Skin of body (tissue), 2 donors: ENCODE data around the gene LAPTM5. TPM values are rescaled to one million over a fixed set of nuclear protein-coding genes. Genes with fewer than 3 reads are reported as not detected.

Source experiments
- DNase-seq: peaks from one replicate; lab custom pipeline; 2025; lab: John Stamatoyannopoulos, UW
- total RNA-seq: library from RNA; depleted of rRNA; stranded (reverse); fragments of >200 nt; gene quantifications from one replicate; pipeline ENCODE4 v1.2.3, GENCODE V29; 2014

The LAPTM5 gene
- total RNA-seq, 1 donor from 2014 or later = 16.8 TPM

DNA sequence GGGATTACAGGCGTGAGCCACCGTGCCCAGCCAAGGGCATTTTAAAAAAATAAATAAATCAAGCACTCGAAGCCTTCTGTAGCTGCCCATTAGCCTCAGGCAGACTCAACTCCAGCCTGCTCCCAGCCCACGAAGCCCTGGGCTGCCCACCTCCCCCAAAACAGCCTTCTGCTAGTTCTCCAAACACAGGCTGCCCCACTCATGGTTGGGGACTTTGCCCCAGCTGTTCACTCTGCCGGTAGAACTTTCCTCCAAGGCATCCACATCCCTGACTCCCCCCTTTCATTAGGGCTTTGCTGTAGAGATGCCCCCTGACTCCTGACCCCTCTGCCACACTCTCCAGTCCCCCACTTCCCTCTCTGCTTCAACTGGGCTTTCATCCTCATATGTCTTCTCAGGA is 29.7 kb upstream of the LAPTM5 start:
- DNase-seq = no peak

DNA sequence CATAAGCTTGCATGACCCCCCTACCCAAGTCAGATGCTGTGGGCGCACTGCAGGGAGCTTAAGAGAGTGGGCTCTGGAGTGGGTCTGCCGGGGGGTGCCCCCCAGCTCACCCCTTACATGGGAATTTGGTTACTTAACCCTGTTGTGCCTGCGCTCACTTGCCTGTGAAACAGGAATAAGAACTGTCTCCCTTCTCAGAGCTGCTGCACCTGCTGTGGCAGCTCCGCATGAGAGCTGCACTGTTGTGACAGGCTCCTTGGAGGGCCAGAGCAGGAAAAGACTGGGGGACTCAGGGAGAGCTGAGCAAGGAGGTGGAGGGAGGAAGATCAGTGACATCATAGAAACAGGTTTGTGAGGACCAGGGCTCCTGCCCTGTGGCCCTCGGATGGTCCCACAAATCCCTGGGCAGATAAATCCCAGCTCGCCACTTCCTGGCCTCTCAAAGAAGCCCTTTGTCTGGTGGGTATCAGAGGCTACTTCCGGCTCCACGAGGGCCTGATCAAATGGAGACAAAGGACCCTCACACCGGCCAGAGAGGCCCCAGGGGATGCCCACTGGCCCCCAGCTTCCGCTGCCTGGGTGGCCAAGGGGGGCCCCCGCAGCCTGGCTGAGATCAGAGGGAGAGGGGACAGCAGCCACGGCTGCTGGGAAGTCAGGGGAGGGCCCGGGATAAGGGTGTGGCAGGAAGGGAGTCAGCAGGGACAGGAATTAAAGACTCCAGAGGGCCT is 28.9 kb upstream of the LAPTM5 start:
- DNase-seq = peak; percentile 6

DNA sequence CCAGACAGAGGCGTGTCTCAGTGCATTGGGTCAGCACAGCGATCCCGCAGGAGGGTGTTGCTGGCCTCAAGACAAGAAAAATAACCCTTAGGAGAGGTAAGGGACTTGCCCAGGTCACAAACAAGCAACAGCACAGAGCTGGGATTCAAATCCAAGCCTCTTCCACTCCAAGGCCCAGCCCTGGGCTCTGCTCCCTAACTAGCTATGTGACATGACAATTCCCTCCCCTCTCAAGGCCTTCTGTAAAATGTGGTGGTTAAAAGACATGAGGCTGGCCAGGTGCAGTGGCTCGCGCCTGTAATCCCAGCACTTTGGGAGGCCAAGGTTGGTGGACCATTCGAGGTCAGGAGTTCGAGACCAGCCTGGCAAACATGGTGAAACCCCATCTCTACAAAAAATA is 28.1 kb upstream of the LAPTM5 start:
- no peak for DNase-seq

DNA sequence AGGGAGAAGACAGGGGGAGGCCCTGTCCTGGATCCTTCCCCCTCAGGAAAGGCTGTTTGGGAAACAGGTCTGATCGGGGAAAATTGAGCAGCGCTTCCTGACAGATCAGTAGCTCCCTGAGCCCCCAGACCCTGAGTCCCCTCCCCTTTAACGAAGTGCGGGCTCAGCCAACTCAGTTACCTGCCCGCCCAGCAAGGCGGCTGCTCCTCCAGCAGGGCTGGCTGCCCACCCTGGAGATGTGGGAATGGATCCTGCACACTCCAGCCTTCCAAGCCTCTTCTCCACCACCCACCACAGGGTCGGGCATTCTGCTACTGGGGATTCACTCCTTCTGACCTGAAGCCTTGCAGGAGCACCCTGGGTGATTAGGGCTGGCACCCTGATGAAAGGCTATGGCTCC is 27.6 kb upstream of the LAPTM5 start:
- no peak for DNase-seq

DNA sequence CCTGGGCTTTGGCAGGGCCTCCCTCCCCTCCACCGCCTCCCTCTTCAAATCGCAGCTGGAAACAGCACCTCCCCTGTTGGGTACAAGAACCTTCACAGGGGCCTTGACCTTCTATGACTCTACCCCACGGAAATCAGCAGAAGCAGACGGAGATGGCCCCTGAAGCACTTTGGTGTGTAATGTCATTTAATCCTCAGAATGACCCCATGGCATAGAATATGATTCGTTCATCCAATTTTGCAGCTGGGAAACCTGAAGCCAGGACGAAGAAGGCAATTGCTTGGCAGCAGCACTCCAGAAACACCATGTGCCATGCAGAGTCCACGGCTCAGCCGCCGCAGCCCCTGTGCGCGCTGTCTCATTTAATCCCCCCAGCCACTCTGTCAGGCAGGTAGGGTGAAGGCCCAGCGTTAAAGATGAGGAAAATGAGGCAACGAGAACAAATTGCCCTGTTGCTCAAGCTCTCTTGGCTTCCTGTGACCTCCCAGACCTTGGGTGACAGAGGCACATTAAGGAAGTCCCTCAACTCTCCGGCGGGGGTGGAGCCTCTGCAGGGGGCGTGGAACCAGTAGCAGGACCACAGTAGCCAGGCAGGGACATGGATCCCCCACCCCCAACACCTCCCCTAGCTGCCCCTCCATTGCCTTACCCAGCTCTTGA is 25.8 kb upstream of the LAPTM5 start:
- DNase-seq = no peak

DNA sequence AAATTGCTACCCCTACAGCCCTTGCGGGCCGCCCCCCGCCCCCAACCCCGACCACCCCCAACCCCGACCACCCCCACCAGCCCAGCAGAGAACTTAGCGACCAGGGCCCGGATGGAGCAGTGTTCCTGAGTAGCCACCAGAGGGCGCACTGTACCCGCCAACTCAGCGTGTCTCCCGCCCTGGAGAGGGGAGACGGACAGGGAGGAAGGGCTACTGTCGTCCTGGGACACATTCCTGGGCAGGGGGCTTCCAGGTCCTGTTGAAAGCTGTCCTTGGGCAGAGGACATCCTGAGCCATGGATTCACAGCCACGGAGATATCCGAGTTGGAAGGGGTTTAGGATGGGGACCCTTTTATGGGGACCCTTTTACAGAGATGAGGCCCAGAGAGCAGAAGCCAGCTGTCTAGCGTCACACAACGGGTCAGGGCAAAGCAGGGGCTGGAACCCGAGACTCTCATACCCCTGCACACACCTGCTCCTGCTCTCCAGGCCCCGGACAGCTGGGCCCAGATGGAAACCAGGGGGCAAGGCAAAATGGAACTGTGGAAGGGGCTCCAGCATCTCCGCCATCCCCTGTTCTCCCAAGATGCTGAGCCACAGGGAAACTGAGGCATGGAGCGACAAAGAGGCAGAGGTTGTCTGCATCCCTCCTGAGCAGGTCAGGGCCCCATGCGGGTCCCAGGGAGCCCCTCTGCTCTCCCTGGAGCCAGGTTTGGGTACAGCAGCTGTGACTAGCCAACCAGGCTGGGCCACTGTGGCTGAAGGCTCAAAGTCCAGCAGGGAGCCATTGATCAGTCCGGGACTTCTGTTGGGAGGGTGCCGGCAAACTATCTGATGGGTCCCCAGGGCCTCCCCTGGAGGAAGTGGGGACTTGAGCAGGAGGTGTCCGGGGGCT is 25.0 kb upstream of the LAPTM5 start:
- DNase-seq = peak; percentile 49

GRCh38 chr1:30781906-30782305 is 24.3 kb upstream of the LAPTM5 start:
- DNase-seq = no peak

DNA sequence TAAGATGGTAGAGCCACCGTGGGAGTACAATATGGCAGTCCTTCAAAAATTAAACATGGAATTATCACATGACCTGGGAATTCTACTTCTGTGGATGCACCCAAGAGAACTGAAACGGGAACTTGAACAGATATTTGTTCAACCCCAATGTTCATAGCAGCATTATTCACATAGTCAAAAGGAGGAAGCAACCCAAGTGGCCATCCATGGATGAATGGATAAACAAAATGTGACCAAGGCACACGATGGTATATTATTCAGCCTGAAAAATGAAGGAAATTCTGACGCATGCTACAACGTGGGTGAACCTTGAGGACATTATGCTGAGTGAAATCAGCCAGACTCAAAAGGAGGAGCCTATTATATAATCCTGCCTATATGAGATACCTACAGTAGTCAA is 22.8 kb upstream of the LAPTM5 start:
- no peak for DNase-seq

GRCh38 chr1:30779294-30780071 is 21.9 kb upstream of the LAPTM5 start:
- DNase-seq = peak; percentile 32

GRCh38 chr1:30778979-30779293 is 21.4 kb upstream of the LAPTM5 start:
- no peak for DNase-seq

- peak; percentile 23 for DNase-seq
Measured at GRCh38 chr1:30778154-30778978, 20.8 kb upstream of the LAPTM5 start.

DNA sequence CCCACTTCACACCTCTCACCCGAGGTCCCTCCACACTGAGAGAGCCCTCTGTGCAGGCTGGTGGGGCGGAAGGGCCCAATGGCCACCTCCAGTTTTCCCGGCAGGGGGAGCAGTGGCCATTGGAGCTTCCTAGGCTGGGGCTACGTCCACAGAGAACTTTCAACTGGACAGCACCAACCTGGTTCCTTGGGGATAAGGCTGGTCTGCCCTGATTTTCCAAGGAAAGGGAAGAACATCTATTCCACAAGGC is 20.3 kb upstream of the LAPTM5 start:
- DNase-seq = no peak

GRCh38 chr1:30777060-30777903 is 19.7 kb upstream of the LAPTM5 start:
- DNase-seq = no peak

- no peak for DNase-seq
Measured at GRCh38 chr1:30776097-30777059, 18.8 kb upstream of the LAPTM5 start.

DNA sequence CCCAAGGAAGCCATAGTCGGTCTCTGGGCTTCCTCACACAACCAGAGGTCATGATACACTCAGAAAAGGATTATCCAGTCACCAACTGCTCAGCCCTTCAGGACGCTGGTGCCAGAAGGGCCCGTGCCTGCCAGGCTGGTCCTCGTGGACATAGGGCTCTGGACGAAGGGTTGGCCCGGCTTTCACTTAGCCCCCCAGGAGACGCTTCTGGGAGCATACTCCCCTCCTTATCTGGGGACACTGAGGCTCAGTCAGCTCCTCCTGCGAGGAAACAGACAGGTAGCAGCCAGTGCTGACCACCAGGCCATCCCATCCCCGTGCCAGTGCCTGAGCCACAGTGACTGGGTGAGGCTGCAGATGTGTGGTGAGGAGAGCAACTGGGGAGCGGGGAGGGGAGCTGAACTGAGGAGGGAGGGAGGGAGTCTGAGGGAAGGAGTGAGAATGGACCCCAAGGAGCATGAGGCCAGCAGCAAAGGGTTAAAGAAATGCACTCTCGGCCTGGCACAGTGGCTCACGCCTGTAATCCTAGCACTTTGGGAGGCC is 17.9 kb upstream of the LAPTM5 start:
- DNase-seq = no peak

DNA sequence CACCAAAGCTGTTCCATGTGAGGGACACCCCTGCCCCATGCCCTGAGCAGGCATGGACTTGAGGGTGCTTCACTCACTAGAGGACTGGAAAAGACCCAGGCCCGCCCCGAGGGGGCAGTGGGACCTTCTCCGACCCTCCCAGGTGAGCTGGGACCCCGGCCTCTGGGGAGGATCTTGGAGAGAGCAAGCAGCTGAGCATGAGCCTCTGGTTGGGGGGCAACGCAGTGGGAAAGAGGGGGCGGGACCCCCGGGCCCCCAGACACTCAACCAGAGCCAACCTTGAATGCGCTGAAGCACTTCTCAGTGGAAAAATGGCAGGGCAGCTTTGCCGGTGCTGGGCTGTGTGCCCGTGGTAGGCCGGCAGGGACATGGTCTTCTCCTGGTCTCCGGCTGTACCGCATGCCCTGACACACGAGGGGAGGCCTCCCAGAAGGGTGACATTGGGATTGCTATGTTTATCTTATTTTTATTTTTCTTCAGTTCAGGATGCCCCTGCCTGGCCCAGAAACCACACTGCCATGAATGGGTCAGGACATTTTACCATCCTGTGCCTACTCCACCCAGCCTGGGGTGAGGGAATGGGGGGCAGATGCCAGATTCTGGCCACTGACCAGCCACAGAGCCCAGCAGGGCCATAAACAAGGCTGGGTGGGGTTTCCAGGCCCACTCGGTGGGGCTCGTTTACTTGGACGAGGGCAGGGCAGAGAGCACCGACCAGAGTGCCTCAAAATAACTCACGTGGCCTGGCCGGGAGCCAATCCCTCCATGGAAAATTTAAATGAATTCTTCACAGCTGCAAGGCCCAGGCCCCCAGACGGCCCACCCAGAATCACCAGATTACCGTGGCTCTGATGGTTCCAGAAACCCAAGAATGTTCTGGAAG is 17.2 kb upstream of the LAPTM5 start:
- DNase-seq = no peak

GRCh38 chr1:30773722-30774358 is 16.3 kb upstream of the LAPTM5 start:
- no peak for DNase-seq
